ENCODE data around the gene CKM.
"Not testable (repeated sequence)": the region's sequence is repeated elsewhere in the genome, so short reads cannot be mapped to it uniquely, and the experiment has no call there.

CKM gene

DNA sequence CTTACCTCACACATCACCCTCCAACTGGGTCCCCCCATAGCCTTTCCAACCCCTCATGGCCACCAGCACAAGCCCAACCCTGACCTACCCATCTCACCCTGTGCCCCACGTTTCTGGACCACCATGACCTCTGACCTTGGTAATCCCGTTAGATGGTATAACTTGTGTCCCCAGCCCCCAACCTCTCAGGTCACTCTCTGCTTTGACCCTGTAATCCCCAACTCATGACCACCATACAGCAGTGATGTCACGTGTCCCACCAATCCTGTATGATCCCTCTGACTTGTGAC lies 26.4 kb upstream of the CKM start:
- DNase-seq (ENCODE audit: low read depth) = no peak

DNA sequence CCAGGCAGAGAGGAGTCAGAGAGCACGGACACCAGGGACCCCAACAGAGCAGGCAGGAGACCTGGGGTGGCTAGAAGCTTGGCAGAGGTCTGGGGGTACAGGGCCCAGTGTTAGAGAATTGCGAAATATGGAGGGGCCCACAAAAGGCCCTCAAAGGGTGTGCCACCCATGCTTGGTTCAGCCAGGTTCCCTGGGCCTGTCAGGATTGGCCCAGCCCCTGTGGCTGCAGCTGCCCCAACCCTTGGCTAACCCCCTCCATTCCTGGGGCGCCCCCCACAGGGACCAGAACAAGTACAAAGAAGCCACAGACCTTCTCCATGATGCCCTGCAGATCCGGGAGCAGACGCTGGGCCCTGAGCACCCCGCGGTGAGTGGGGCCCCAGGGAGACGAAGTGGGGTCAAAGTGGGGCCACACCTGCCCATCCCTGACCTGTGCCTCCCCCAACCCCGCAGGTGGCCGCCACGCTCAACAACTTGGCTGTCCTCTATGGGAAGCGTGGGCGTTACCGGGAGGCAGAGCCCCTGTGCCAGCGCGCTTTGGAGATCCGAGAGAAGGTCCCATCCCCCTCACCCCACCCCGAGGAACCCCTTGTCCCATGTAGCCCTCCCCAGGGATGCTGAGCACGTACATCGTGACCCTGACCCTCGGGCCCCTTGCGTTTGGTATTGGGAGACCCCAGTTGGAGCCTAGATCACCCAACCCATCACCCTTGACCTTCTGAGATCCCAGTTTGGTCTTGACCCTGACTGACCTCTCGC lies 25.9 kb upstream of the CKM start:
- no peak for DNase-seq (ENCODE audit: low read depth)

DNA sequence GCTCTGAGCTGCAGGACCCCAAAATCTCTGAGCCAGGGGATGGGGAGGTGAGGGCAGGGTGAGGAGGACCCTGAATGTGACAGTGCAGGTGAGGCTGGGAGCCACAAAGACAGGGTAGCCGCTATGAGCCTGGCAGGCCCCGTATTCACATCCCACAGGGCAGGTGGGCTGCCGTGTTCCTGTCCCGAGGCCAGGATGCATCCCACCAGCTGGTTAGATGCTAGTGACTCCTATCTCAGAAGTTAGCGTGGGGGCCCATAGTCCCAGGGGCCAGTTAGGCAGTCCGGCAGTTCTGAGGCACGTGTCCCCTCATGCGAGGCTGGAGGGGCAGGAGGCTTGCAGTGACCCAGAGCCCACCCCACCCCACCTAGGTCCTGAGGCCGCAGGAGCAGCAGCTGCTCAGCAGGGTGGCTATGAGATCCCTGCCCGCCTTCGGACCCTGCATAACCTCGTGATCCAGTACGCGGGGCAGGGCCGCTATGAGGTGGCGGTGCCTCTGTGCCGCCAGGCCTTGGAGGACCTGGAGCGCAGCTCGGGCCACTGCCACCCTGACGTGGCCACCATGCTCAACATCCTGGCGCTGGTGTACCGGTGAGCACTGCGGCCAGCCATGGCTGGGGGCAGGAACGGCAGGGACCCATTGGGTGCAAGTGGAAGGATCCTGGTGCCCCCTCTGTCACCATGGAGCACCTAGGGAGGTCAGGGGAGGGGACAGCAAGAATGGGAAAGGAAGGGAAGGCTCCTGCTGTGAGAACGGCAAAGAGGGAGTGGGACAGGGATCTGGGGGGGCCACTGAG lies 25.1 kb upstream of the CKM start:
- no peak for DNase-seq (ENCODE audit: low read depth)

DNA sequence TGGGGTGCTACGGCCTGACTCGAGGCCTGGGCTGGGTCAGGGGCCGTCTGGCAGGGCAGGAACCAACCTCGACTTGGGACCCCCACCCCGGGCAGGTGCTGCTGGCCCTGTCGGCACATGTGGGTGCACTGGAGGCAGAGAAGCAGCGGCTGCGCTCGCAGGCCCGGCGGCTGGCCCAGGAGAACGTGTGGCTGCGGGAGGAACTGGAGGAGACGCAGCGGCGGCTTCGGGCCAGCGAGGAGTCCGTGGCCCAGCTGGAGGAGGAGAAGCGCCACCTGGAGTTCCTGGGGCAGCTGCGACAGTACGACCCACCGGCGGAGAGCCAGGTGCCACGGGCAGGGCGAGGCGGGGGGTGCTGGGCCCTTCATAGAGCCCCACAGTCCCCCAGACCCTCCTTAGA lies 23.8 kb upstream of the CKM start:
- no peak for DNase-seq (ENCODE audit: low read depth)

DNA sequence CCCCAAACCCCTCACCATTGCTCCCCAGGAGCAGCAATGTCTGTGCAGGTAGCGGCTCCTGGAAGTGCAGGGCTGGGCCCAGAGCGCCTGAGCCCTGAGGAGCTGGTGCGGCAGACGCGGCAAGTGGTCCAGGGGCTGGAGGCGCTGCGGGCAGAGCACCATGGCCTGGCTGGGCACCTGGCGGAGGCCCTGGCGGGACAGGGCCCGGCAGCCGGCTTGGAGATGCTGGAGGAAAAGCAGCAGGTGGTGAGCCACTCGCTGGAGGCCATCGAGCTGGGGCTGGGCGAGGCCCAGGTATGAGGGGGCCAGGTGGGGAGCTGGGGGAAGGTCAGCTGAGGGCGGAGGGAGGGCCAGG lies 22.8 kb upstream of the CKM start:
- DNase-seq (ENCODE audit: low read depth) = no peak

DNA sequence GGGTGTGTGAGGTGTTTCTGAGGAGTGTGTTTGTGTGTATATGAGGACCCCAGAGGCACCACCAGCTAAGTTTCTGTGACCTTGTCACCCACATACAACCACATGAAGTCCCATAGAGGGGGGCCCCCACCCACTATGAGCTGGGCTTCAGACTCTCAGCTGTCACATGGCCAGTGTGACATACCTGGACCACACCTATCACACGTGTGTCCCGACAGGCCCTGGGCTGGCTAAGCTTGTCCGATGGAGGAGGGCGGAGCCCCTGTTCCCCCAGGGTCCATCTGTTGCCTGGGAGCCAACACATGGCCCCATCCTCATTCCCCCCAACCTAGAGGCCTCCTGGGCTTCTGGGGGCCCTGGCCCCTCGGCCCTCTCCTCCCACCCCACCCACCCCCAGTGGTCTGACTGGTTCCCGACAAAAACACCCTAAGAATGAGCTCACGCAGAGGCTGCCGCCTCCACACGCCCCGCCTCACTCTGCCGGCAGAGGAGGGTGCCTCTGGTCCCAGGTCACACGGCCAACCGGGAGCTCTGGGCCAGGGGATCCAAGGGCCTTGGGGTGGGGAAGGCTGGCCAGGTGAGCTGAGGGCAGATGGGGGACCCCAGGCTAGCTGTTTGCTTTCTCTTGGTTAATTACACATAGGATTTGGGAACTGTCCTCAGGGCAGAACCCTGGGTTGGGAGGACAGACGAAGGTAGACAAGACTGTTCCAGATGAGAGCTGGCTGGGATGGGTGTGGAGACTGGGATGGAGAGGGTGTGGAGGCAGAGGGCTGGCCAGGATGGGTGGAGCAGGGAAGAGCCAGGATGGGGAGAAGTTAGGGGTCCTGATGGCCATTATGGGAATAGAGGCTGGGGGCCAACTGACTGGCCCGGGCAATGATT lies 22.2 kb upstream of the CKM start:
- DNase-seq (ENCODE audit: low read depth) = no peak

DNA sequence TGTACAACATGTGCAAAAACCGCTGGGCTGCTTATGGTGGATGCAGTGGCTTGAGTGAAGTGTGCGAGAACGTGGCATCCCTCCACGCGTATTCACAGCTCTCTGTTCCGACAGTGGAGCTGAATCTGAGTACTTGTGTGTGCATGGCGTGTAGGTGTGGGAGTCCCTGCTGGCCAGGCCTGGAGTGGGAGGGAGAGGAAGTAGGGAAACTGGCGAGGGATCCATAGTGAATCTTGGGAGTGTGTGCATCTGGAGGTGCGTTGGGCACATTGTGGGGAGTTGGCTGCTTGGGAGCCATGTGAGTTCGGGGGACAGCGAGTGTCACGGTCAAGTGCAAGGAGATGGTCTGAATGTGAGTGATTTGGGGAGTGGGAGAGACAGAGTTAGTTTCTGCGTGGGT lies 20.2 kb upstream of the CKM start:
- no peak for DNase-seq (ENCODE audit: low read depth)

DNA sequence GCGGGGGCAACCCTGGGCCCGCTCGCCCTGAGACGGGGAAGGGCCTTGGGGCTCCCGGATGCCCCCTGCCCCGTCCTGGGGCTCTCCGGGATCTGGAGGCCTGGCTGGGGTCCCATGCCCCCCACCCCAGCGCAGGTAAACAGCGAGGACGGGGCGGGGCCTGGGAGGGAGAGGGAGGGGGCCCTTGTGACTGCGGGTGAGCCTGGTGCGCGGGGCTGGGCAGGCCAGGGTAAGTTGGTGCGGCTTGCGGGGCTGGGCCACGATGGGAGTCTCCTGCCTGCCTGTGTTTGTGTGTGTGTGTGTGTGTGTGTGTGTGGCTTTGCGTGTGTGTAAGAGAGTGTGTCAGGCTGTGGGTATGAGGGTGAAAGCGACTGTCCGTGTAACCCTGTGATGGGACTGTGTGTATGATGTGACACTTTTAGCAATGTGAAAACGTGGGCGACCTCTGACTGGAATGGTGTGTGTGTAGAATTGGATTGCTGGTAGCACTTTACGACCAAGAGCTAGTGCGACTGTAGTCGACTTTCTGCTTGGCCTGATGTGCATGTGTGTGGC lies 18.3 kb upstream of the CKM start:
- DNase-seq (ENCODE audit: low read depth) = no peak

DNA sequence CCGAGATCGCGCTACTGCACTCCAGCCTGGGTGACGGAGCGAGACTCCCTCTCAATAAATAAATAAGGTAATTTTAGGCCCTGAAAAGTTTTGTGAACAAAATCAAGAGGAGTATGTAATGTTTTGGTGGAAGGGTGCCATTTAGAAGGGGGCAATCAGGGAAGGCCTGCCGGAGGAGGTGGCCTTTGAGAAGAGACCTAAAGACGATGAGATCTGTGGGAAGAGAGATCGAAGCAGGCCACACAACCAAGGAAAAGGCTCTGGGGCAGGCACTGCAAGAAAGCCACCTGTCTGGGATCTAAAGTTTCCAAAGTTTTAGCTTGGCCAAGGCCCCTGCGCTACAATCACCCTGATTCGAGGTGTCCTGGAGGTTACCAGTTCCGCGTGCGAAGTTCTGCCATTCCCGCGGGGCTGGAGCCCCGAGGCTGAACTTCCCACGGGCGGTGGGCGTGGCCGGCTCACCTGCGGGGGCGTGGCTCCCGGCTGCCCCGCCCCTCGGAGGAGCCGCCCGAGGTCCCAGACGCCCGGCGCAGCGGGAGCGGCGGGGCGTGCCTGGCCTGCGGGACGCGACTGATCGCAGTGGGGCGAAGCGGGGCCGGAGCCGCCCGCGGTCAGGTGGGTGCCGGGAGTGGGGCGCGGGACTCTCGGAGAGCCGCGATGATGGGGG lies 17.7 kb upstream of the CKM start, which contains the start of gene KLC3:
Gene KLC3 (plus strand): TSS at position 519 of the 667 bp plus-strand sequence. CDS start 4,792 bp downstream, outside the sequence.
- DNase-seq (ENCODE audit: low read depth) = peak; percentile 7

DNA sequence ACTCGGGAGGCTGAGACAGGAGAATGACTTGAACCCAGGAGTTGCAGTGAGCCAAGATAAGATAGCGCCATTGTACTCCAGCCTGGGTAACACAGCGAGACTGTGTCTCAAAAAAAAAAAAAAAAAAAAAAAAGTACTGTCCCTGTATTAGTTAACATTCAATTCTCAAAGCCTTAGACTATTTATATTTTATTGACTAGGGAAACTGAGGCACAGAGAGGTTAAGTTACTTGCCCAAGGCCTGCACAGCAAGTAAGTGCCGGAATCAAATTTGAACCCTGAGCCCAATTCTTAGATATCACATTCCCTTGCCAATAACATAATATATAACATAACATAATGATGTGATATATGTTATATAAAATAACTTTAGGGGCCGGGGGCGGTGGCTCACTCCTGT lies 17.0 kb upstream of the CKM start:
- no peak for DNase-seq (ENCODE audit: low read depth)

DNA sequence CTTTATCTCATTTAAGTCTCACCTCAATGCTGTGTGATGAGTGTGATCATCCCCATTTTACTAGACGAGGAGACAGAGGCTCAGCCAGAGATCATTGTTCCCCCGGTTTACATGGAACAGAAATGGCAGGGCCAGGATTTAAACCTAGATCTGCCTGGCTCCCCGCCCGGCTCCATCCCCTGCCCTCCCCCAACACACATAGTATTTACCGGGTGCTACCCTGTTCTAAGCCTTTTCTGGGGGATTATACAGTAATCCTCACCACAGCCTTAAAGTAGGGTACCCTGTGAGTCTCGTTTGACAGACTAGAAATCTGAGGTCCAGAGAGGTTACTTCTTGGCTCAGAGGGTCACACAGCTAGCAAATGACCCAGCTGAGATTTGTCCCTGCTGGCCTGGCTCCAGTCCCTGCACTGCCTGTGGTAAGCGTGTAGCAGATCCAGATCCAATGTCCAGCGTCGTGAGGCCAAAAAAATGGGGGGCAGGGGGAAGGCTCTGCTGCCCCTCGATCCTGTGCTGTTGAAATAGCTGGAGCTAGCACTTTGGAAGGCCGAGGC lies 14.1 kb upstream of the CKM start:
- no peak for DNase-seq (ENCODE audit: low read depth)

DNA sequence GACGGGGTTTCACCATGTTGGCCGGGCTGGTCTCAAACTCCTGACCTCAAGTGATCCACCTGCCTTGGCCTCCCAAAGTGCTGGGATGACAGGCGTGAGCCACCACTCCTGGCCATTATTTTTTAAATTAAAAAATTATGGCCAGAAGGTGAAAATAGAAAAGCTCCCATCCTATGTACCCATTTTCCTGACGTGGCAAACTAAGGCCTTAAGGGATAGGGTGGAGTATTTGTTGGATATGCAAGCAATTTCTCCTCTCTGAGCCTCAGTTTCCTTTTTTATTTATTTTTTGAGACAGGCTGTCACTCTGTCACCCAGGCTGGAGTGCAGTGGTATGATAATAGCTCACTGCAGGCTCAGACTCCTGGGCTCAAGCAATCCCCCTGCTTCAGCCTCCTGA lies 12.2 kb upstream of the CKM start:
- not testable (repeated sequence) for DNase-seq (ENCODE audit: low read depth)

DNA sequence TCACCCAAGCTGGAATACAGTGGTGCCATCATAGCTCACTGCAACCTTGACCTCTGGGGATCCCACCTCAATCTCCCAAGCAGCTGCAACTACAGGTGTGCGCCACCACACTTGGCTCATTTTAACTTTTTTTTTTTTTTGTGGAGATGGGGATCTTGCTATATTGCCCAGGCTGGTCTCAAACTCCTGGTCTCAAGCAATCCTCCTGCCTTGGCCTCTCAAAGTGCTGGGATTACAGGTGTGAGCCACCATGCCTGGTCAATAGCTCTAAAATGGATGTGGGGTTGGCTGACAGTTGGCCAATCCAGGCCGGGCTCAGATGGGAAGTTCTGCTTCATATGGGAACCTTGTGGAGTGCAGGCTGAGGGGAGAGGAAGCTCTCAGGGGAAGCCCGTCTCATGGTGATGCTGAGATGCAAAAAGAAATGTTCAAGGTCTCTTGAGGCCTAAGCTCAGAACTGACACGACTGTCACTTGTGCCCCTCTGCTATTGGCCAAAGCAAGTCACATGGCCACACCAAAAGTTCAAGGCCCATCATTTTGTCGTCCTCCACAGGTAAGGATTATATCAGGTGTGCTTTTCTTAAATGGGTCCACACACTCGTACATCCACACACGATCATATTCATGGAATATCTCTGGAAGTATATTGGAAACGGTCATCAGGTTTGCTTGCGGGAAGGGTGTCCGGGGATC lies 11.1 kb upstream of the CKM start:
- DNase-seq (ENCODE audit: low read depth) = no peak

DNA sequence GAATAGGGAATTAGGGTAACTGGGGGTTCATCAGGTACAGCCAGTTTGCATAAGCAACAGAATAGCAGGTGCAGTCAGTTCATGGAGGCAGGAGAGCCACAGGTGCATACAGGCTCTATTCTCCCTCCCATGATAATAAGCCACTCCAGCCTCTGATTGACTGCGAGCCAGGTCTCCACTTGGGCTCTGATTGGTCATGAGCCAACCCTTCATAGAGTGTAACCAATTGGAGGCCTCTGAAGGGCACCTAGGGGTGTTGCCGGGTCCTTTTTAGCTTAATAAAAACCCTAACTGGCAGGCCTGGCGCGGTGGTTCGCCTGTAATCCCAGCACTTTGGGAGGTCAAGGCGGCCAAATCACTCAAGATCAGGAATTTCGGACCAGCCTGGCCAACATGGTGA lies 8.7 kb upstream of the CKM start:
- DNase-seq (ENCODE audit: low read depth) = no peak

DNA sequence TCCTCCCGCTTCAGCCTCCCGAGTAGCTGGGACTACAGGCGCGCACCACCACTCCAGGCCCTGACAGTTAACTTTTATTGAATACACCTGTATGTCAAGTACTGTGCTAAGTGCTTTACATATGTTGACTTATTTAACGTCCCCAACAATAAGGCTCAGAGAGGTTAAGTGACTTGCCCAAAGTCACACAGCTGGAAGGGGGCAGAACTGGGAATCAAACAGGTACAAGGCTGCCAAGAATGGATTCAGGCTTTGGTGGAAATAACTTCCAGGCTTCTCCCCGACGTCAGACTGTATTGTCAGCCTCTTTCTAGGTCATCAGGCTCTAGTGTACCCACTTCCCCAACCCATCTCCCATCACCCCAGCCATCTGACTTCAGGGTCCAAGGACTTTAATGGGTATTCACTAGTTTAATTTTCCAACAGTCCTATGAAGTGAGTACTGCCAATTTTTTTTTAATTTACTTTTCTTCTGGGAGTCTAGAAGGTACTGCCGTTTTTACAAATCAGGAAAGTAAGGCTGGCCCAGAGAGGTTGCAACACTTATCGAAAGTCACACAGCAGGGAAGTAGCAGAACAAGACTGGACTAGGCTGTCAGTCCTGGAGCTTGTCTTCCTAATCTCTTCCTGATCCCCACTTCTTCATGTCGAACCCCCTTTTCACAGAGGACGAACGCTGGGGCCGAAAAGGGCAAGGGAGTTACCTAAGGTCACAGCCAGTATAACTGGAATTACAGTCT lies 4.9 kb upstream of the CKM start:
- no peak for DNase-seq (ENCODE audit: low read depth)

DNA sequence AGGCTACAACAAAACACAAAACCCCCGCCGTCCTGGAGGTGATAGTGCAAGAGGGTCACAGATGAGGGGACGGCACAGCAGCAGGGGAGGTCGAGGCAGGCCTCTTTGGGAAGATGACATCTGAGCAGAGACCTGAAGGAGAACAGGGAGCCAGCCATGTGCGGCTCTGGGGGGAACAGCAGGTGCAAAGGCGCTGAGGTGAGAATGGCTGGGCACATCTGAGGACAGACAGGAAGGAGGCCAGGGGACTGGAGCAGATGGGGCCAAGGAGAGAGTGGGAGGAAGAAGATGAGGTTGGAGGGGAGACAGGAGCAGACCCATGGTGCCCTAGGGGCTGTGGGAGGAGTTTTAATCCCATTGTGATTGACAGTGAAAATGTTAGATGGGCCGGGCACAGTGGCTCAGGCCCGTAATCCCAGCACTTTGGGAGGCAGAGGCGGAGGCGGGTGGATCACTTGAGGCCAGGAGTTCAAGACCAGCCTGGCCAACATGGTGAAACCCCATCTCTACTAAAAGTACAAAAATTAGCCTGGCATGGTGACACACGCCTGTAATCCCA lies 1.8 kb upstream of the CKM start:
- no peak for DNase-seq (ENCODE audit: low read depth)

DNA sequence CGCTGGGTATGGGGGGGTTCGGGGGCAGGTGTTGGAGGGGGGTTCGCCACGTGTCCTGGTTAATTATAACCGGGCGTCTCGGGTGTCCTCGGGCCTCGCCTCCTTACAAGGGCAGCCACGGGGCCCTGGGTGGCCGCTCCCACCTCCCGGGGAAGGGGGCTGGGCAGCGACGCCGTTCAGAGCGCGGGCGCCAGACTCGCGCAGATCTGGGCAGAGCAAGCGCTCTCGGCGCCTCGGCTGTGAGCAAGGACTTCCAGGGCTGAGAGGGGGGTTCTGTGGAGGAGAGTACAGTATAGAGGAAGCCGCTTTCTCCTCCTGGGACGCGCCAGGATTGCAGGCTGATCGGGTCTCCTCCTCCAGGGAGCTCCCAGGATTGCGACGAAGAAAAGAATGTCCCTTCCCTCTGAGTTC lies 1.0 kb upstream of the CKM start:
- no peak for DNase-seq (ENCODE audit: low read depth)

DNA sequence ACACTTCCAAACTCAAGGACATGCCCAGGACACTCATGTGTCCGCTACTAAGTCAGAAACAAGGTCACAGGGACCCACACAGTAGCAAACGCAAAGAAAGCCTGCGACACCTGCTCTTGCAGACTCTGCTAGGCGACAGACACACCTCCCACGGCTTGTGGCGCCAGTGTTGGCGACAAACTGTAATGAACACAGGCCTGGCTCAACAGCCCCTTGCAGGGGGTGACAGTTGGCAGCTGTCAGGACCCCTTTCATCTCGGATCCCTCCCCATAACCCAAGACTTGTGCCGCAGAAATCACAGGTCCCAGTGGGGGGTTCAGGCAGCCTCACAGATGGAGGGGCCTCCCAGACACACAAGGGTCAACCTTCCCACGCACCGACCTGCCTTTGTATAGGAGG lies 364 bp downstream of the CKM start:
- DNase-seq (ENCODE audit: low read depth) = no peak

DNA sequence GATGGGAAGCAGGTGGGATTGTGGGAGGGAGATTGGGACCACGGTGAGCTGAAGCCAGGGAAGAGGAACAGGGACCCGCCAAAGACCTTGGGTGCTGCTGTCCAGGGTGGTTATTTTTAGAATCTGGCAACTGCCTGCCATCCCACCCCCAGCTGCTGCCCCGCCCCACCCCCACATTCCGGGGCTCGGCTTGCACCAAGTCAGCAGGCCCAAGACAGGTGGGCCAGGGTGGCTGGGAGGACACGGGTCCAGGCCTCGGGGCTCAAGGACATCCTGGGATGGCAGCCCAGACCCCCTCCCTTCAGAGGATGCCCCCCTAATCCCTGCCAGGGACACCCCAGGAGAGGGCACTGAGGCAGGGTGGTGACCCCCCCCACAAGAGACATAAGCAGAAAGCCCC lies 827 bp downstream of the CKM start:
- no peak for DNase-seq (ENCODE audit: low read depth)

Data from activated T-helper 1 cell treated with Interleukin-2 at 50 U/mL for 16 hours (primary cell).